ENCODE results near the gene FAM13B. TPM values are rescaled to one million over a fixed set of nuclear protein-coding genes. Genes with fewer than 3 reads are reported as not detected.
A peak's percentile ranks its signal among the peaks of the same experiment; 100 is the strongest.
"Not testable (repeated sequence)": the region's sequence is repeated elsewhere in the genome, so short reads cannot be mapped to it uniquely, and the experiment has no call there.

Gene FAM13B
- polyA plus RNA-seq, 1 of the 3 experiments (the other 2 are of a cell fraction): 13.0 TPM

DNA sequence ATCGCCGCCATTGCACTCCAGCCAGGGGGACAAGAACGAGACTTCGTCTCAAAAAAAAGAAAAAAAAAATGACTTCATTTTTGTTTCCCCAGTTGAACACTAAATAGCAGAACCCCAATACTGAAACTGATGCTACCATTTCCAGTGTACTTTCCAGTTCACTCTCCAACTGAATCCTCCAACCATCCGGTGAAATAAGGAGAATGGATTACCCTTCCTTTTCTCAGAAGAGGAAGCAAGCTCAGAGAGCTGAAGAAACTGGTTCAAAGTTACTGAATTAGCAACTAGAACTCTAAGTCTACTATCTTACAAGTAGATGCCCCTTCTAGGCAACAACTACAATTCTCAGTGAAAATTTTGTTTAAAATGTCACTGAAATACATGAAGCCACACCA is 3.9 kb downstream of the FAM13B start:
- TF ChIP-seq MEF2A (IDR thresholded peaks at IDR 0.05; ENCODE audit: borderline replicate concordance, low read depth): no peak
- no peak for TF ChIP-seq RCOR1 (IDR thresholded peaks at IDR 0.05; ENCODE audit: low read length)
- TF ChIP-seq TAF1 (IDR thresholded peaks at IDR 0.05; ENCODE audit: borderline replicate concordance, low read depth, low read length): no peak
- no peak for TF ChIP-seq JUND (IDR thresholded peaks at IDR 0.05)
- no peak for TF ChIP-seq GATA2 (CRISPR knock-in tag; IDR thresholded peaks at IDR 0.05)
- TF ChIP-seq FOXJ3 (CRISPR knock-in tag; IDR thresholded peaks at IDR 0.05): no peak
- TF ChIP-seq, protein P1, sequence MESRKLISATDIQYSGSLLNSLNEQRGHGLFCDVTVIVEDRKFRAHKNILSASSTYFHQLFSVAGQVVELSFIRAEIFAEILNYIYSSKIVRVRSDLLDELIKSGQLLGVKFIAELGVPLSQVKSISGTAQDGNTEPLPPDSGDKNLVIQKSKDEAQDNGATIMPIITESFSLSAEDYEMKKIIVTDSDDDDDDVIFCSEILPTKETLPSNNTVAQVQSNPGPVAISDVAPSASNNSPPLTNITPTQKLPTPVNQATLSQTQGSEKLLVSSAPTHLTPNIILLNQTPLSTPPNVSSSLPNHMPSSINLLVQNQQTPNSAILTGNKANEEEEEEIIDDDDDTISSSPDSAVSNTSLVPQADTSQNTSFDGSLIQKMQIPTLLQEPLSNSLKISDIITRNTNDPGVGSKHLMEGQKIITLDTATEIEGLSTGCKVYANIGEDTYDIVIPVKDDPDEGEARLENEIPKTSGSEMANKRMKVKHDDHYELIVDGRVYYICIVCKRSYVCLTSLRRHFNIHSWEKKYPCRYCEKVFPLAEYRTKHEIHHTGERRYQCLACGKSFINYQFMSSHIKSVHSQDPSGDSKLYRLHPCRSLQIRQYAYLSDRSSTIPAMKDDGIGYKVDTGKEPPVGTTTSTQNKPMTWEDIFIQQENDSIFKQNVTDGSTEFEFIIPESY (IDR thresholded peaks at IDR 0.05; ENCODE audit: borderline replicate concordance, low read depth): no peak
- TF ChIP-seq SMC3 (IDR thresholded peaks at IDR 0.05; ENCODE audit: low read depth, low read length): no peak
- TF ChIP-seq, protein P2, sequence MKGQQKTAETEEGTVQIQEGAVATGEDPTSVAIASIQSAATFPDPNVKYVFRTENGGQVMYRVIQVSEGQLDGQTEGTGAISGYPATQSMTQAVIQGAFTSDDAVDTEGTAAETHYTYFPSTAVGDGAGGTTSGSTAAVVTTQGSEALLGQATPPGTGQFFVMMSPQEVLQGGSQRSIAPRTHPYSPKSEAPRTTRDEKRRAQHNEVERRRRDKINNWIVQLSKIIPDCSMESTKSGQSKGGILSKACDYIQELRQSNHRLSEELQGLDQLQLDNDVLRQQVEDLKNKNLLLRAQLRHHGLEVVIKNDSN (IDR thresholded peaks at IDR 0.05; ENCODE audit: borderline replicate concordance, low read depth): no peak
- Histone ChIP-seq H3K27me3 (ENCODE audit: insufficient read depth) (no peaks in the 10 kb centered on the region), H3K79me2 (ENCODE audit: insufficient read depth) (peaks cover 89% of the 10 kb centered on the region), H3K36me3 (replicated peaks in 1 of 2; ENCODE audit: control insufficient read depth in 1 of 2, insufficient read depth in 2 of 2, low read length in 1 of 2) (peaks cover 2 to 12% of the 10 kb centered on the region in 2 experiments), H3F3A (replicated peaks; ENCODE audit: insufficient read depth) (peaks cover 17% of the 10 kb centered on the region), H3K9ac (no peak overlapping the region), H3K9me3 (no peaks in the 10 kb centered on the region), H4K20me1 (ENCODE audit: insufficient read depth) (peaks cover 81% of the 10 kb centered on the region), H3K4me1 (ENCODE audit: control insufficient read depth in 1 of 2, insufficient read depth in 2 of 2, low read depth in 1 of 2, low read length in 1 of 2) (peaks cover 9 to 16% of the 10 kb centered on the region in 2 experiments; a peak in 3 of 4 replicates), H3K4me2 (peak overlapping the region; percentile 43; the same call in 1 of the 2 replicates), H3K4me3 (ENCODE audit: low read depth in 2 of 2, low read length in 1 of 2) (no peak overlapping the region), H2AFZ (ENCODE audit: low read depth) (no peak overlapping the region), H3K27ac (ENCODE audit: low read depth in 2 of 2, low read length in 1 of 2) (no peak overlapping the region), H3K9me2 (no peaks in the 10 kb centered on the region)
- POLR2A ChIA-PET: interaction anchor here (0.5 kb wide), 1 partner anchor 250 kb away, joined by 3 read pairs; no protein-coding TSS in a partner anchor
- DNase-seq: no peak
- 98% methylated on average over 5 of the region's 5 CpGs for WGBS (ENCODE audit: low lambda C conversion rate)
- CTCF ChIA-PET: interaction anchor here (2.1 kb wide), 3 partner anchors 10 to 250 kb away, joined by 6 to 8 read pairs (median 7); no protein-coding TSS in a partner anchor

DNA sequence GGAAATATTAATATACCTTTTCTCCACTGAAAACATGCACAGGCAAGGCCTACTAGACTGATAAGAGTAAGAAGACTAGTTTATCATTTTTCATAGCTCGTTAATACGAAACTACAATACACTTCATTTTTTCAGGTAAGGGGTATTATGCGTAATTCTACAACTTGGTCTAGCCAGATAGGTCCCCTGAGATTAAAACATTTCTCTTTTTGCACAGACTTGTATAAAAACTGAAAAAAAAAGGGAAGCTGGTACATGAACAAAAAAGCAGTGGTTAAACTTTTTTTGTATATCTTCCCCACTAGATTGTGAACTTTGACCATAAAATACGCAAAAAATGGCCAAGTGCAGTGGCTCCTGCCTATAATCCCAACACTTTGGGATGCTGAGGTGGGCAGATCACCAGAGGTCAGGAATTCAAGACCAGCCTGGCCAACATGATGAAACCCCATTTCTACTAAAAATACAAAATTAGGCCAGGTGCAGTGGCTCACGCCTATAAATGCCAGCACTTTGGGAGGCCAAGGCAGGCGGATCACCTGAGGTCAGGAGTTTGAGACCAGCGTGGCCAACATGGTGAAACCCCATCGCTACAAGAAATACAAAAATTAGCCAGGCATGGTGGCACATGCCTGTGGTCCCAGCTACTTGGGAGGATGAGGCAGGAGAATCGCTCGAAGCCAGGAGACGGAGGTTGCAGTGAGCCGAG is 4.5 kb downstream of the FAM13B start:
- CTCF ChIA-PET: interaction anchor here (2.1 kb wide), 2 partner anchors 10 to 49 kb away, joined by 7 to 8 read pairs; no protein-coding TSS in a partner anchor
- H3K27ac ChIP-seq (ENCODE audit: low read depth in 2 of 2, low read length in 1 of 2); POLR2A ChIA-PET; H3K9me3 ChIP-seq; H3K9me2 ChIP-seq; H2AFZ ChIP-seq (ENCODE audit: low read depth); H3K9ac ChIP-seq; DNase-seq; H3K4me3 ChIP-seq (ENCODE audit: low read depth in 2 of 2, low read length in 1 of 2); H3K27me3 ChIP-seq (ENCODE audit: insufficient read depth): not testable (repeated sequence)
- Histone ChIP-seq H3K36me3 (replicated peaks in 1 of 2; ENCODE audit: control insufficient read depth in 1 of 2, insufficient read depth in 2 of 2, low read length in 1 of 2) (peaks cover 2 to 12% of the 10 kb centered on the region in 2 experiments), H3K4me2 (0 out of 2 replicates have a peak overlapping the region, but pooled peaks have one; percentile 43), H4K20me1 (ENCODE audit: insufficient read depth) (peaks cover 87% of the 10 kb centered on the region), H3F3A (replicated peaks; ENCODE audit: insufficient read depth) (peaks cover 17% of the 10 kb centered on the region), H3K79me2 (ENCODE audit: insufficient read depth) (peaks cover 94% of the 10 kb centered on the region), H3K4me1 (ENCODE audit: control insufficient read depth in 1 of 2, insufficient read depth in 2 of 2, low read depth in 1 of 2, low read length in 1 of 2) (peaks cover 4 to 18% of the 10 kb centered on the region in 2 experiments; a peak in 3 of 4 replicates)
- WGBS (ENCODE audit: low lambda C conversion rate): 98% methylated on average over 12 of the region's 12 CpGs

DNA sequence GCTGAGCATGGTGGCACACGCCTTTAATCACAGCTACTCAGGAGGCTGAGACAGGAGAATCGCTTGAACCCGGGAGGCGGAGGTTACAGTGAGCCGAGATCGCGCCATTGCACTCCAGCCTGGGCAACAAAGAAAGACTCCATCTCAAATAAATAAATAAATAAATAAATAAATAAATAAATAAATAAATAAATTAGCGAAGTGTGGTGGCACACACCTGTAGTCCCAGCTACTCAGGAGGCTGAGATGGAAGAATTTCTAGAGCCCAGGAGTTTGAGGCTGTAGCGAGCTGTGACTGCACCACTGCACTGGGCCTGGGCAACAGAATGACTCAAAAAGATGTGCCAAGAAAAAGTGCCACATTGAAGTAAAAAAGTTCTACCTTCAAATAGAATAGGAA is 6.1 kb downstream of the FAM13B start:
- H2AFZ ChIP-seq (ENCODE audit: low read depth); H3K27me3 ChIP-seq (ENCODE audit: insufficient read depth); H3K9me2 ChIP-seq; H3K9me3 ChIP-seq; H3F3A ChIP-seq (replicated peaks; ENCODE audit: insufficient read depth); H3K9ac ChIP-seq; H3K4me3 ChIP-seq (ENCODE audit: low read depth in 2 of 2, low read length in 1 of 2); DNase-seq; POLR2A ChIA-PET; H3K4me2 ChIP-seq; H3K27ac ChIP-seq (ENCODE audit: low read depth in 2 of 2, low read length in 1 of 2): not testable (repeated sequence)
- Histone ChIP-seq H3K36me3 (replicated peaks in 1 of 2; ENCODE audit: control insufficient read depth in 1 of 2, insufficient read depth in 2 of 2, low read length in 1 of 2) (peaks cover 2 to 12% of the 10 kb centered on the region in 2 experiments), H4K20me1 (ENCODE audit: insufficient read depth) (peaks cover 97% of the 10 kb centered on the region), H3K79me2 (ENCODE audit: insufficient read depth) (peaks cover 100% of the 10 kb centered on the region), H3K4me1 (ENCODE audit: control insufficient read depth in 1 of 2, insufficient read depth in 2 of 2, low read depth in 1 of 2, low read length in 1 of 2) (peaks cover 4 to 18% of the 10 kb centered on the region in 2 experiments; a peak in 3 of 4 replicates)
- 97% methylated on average over 9 of the region's 9 CpGs for WGBS (ENCODE audit: low lambda C conversion rate)
- CTCF ChIA-PET: interaction anchor here (0.9 to 3.1 kb wide), 7 partner anchors 8 to 248 kb away, joined by 3 to 16 read pairs (median 6); no protein-coding TSS in a partner anchor

All from SK-N-SH (cell line).